ENCODE data around the gene OR2AT4.
"Not testable (repeated sequence)": the region's sequence is repeated elsewhere in the genome, so short reads cannot be mapped to it uniquely, and the experiment has no call there.

The OR2AT4 gene

GRCh38 chr11:75063741-75064314 lies 32.8 kb downstream of the OR2AT4 start:
- no peak for DNase-seq

- no peak for DNase-seq
Measured at GRCh38 chr11:75059299-75059698, 37.4 kb downstream of the OR2AT4 start.

- DNase-seq = no peak
Measured at GRCh38 chr11:75056814-75057213, 39.9 kb downstream of the OR2AT4 start.

- no peak for DNase-seq
Measured at GRCh38 chr11:75055511-75055910, 41.2 kb downstream of the OR2AT4 start.

- DNase-seq = no peak
Measured at GRCh38 chr11:75052457-75052856, 44.2 kb downstream of the OR2AT4 start.

GRCh38 chr11:75051043-75051442 lies 45.6 kb downstream of the OR2AT4 start:
- DNase-seq = no peak

GRCh38 chr11:75050516-75050915 lies 46.2 kb downstream of the OR2AT4 start:
- DNase-seq = no peak

- not testable (repeated sequence) for DNase-seq
Measured at GRCh38 chr11:75049501-75050266, 47.0 kb downstream of the OR2AT4 start.

GRCh38 chr11:75047191-75047590 lies 49.5 kb downstream of the OR2AT4 start:
- DNase-seq = no peak

- DNase-seq = not testable (repeated sequence)
Measured at GRCh38 chr11:75046668-75047067, 50.0 kb downstream of the OR2AT4 start.

GRCh38 chr11:75044381-75045170 lies 52.1 kb downstream of the OR2AT4 start:
- DNase-seq = not testable (repeated sequence)

- not testable (repeated sequence) for DNase-seq
Measured at GRCh38 chr11:75041821-75042220, 54.9 kb downstream of the OR2AT4 start.

GRCh38 chr11:75041263-75041662 lies 55.4 kb downstream of the OR2AT4 start:
- DNase-seq = no peak

GRCh38 chr11:75040167-75040770 lies 56.4 kb downstream of the OR2AT4 start:
- DNase-seq = no peak

- DNase-seq = no peak
Measured at GRCh38 chr11:75035911-75036565, 60.6 kb downstream of the OR2AT4 start.

GRCh38 chr11:75035256-75035655 lies 61.4 kb downstream of the OR2AT4 start:
- no peak for DNase-seq

- no peak for DNase-seq
Measured at GRCh38 chr11:75033916-75034315, 62.8 kb downstream of the OR2AT4 start.

- DNase-seq = no peak
Measured at GRCh38 chr11:75032550-75032935, 64.1 kb downstream of the OR2AT4 start.

- DNase-seq = no peak
Measured at GRCh38 chr11:75031771-75032549, 64.7 kb downstream of the OR2AT4 start.
